HepG2 (cell line): Measurements from ENCODE around the gene OR51E1. TPM values are rescaled to one million over a fixed set of nuclear protein-coding genes. Genes with fewer than 3 reads are reported as not detected.

Experiments
- ATAC-seq: fragments of 200-7000 bp; cut with Tn5 transposase; 3 replicates; pipeline ENCODE4 v1.9.1; 2020; ENCODE audit warnings: mild to moderate bottlenecking, moderate library complexity
- BruUV-seq: library from RNA; stranded (reverse); fragments of 400-500 nt; replicated peaks from 2 replicates; lab custom pipeline; 2021; lab: Mats Ljungman, UMichigan
- CTCF ChIA-PET: fragments of 300-600 bp; formaldehyde crosslinking; extraction: SDS; loops from one replicate; lab custom pipeline; 2021; ENCODE audit warnings: low total read pairs, inconsistent platforms, low intra/inter-chr PET ratio; lab: Yijun Ruan, JAX
- POLR2A ChIA-PET: fragments of 350-600 bp; sonication (Branson Sonifier 250); formaldehyde crosslinking; loops from one replicate; lab custom pipeline; 2020; ENCODE audit warnings: antibody characterized with exemption, inconsistent platforms; lab: Yijun Ruan, JAX
- DNase-seq: peaks from one replicate; pipeline ENCODE4 v3.0.0-alpha.2; 2015; ENCODE audit warnings: low spot score
- FAIRE-seq: peaks from 3 replicates; lab custom pipeline; 2011; peaks lifted over from hg19 to GRCh38; lab: Jason Lieb, UNC
- H2AFZ ChIP-seq: one replicate; pipeline ENCODE4 v1.6.1; 2011; ENCODE audit warnings: low read length, inconsistent platforms
- H3K27ac ChIP-seq: fragments of 300-600 bp; 3 replicates; pipeline ENCODE4 v1.8.0; 2011; ENCODE audit warnings: mixed run types, mild to moderate bottlenecking, mixed read lengths, low read length, inconsistent platforms; ENCODE audit not compliant: insufficient read depth; ENCODE audit errors: extremely low read length
- H3K27me3 ChIP-seq, 2 experiments: fragments of 200-600 bp in 1 of 2; 2 replicates in 1 of 2; 3 replicates in 1 of 2; pipeline versions ENCODE4 v1.6.0 to v1.8.0; 2011; ENCODE audit warnings: low read length in 2 of 2, mild to moderate bottlenecking in 2 of 2, moderate library complexity in 2 of 2, inconsistent platforms in 1 of 2; ENCODE audit not compliant: insufficient read depth in 2 of 2, control insufficient read depth in 1 of 2
- H3K36me3 ChIP-seq, 2 experiments: fragments of 200-600 bp in 1 of 2; replicated peaks in 1 of 2; 2 replicates in 1 of 2; 3 replicates in 1 of 2; pipeline versions ENCODE4 v1.5.1 to v1.8.0; 2011; ENCODE audit warnings: low read length in 2 of 2, inconsistent platforms in 1 of 2; ENCODE audit not compliant: insufficient read depth in 2 of 2, control insufficient read depth in 1 of 2
- H3K4me1 ChIP-seq: 2 replicates; pipeline ENCODE4 v1.5.1; 2012; ENCODE audit warnings: low read length, inconsistent platforms; ENCODE audit not compliant: insufficient read depth
- H3K4me2 ChIP-seq: 2 replicates; pipeline ENCODE4 v1.6.0; 2011; ENCODE audit warnings: low read depth, low read length, inconsistent platforms
- H3K4me3 ChIP-seq, 3 experiments: fragments of 200-600 bp in 1 of 3; sonication (generic), shearing (Covaris generic) in 1 of 3; replicated peaks in 1 of 3; 2 replicates each; pipeline ENCODE4 v1.5.1; 2011 to 2016; ENCODE audit warnings: low read length in 3 of 3, inconsistent platforms in 2 of 3, low read depth in 2 of 3, mild to moderate bottlenecking in 2 of 3, control low read depth in 1 of 3, mixed read lengths in 1 of 3; ENCODE audit not compliant: insufficient read depth in 1 of 3
- H3K79me2 ChIP-seq: one replicate; pipeline ENCODE4 v1.6.1; 2011; ENCODE audit warnings: low read length, inconsistent platforms; ENCODE audit not compliant: insufficient read depth
- H3K9ac ChIP-seq: 2 replicates; pipeline ENCODE4 v1.6.0; 2011; ENCODE audit warnings: mild to moderate bottlenecking, low read depth, low read length, inconsistent platforms; ENCODE audit not compliant: insufficient read depth
- H3K9me3 ChIP-seq: 2 replicates; pipeline ENCODE4 v1.5.1; 2012; ENCODE audit warnings: mild to moderate bottlenecking, low read length
- H4K20me1 ChIP-seq: 2 replicates; pipeline ENCODE4 v1.6.0; 2011; ENCODE audit warnings: inconsistent platforms, mild to moderate bottlenecking, low read length, moderate library complexity; ENCODE audit not compliant: insufficient read depth
- ATAD3A ChIP-seq: sonication (generic); formaldehyde crosslinking; IDR thresholded peaks from 2 replicates; pipeline ENCODE4 v1.4.0; 2020; ENCODE audit warnings: missing genetic modification reagents
- CBX1 ChIP-seq: IDR thresholded peaks from one replicate; pipeline ENCODE4 v1.6.1; 2016; ENCODE audit warnings: antibody characterized with exemption, low read depth
- CREM ChIP-seq, 2 experiments: sonication (generic) in 1 of 2; formaldehyde crosslinking in 1 of 2; IDR thresholded peaks; 2 replicates each; pipeline versions ENCODE4 v1.4.0 to v1.6.1; 2016 to 2020; ENCODE audit warnings: antibody characterized with exemption in 1 of 2, mild to moderate bottlenecking in 1 of 2, missing genetic modification reagents in 1 of 2
- JUN ChIP-seq: sonication (generic); formaldehyde crosslinking; IDR thresholded peaks from 2 replicates; pipeline ENCODE4 v1.4.0; 2020; ENCODE audit warnings: mild to moderate bottlenecking, missing genetic modification reagents
- KLF6 ChIP-seq: IDR thresholded peaks from 2 replicates; pipeline ENCODE4 v1.8.0; 2016; ENCODE audit warnings: missing biosample characterization, missing genetic modification reagents
- MATR3 ChIP-seq: sonication (generic); formaldehyde crosslinking; IDR thresholded peaks from 2 replicates; pipeline ENCODE4 v1.4.0; 2020; ENCODE audit warnings: missing genetic modification reagents
- RELA ChIP-seq: sonication (generic); formaldehyde crosslinking; IDR thresholded peaks from 2 replicates; pipeline ENCODE4 v1.4.0; 2020; ENCODE audit warnings: missing genetic modification reagents
- SETDB1 ChIP-seq: sonication (generic); formaldehyde crosslinking; IDR thresholded peaks from 2 replicates; pipeline ENCODE4 v1.5.1; 2020; ENCODE audit warnings: missing genetic modification reagents, mild to moderate bottlenecking, borderline replicate concordance
- ZBTB20 ChIP-seq: sonication (generic); formaldehyde crosslinking; IDR thresholded peaks from 2 replicates; pipeline ENCODE4 v1.8.1; 2023; ENCODE audit warnings: missing genetic modification reagents, low read depth, mild to moderate bottlenecking, borderline replicate concordance
- ZNF235 ChIP-seq: sonication (generic); formaldehyde crosslinking; IDR thresholded peaks from 2 replicates; pipeline ENCODE4 v1.8.1; 2023; ENCODE audit warnings: mild to moderate bottlenecking, missing genetic modification reagents, borderline replicate concordance
- ZNF724P ChIP-seq: sonication (generic); formaldehyde crosslinking; IDR thresholded peaks from 2 replicates; pipeline ENCODE4 v1.8.0; 2022; ENCODE audit warnings: missing genetic modification reagents, borderline replicate concordance
- WGBS: methylation state at CpG from one replicate; pipeline ENCODE4 v1.1.6; 2017; ENCODE audit warnings: low lambda C conversion rate; 5-methylcytosine and 5-hydroxymethylcytosine counted together
- in situ Hi-C: cut with HindIII; loops from 2 replicates; pipeline ENCODE4 v1.10.0; 2017; ENCODE audit warnings: low pct_unique_long_range_greater_than_20kb; ENCODE audit not compliant: extremely low pct_ligation_motif_present
- intact Hi-C: fragments of 100-400 bp; cut with micrococcal nuclease; formaldehyde crosslinking; loops from one replicate; pipeline ENCODE4 v1.10.0; 2022; ENCODE audit not compliant: unreplicated experiment
- polyA plus RNA-seq, 8 experiments: library from polyadenylated mRNA; depleted of rRNA in 3 of 8; stranded (reverse) in 7 of 8; unstranded in 1 of 8; fragments of >200 nt; fragmentation: Illumina TruSeq in 4 of 8; extraction: Trizol in 4 of 8; gene quantifications; 2 replicates each; pipeline versions ENCODE4 v1.2.1 to v1.2.3, GENCODE V29; 2011 to 2016; ENCODE audit warnings: low read depth in 4 of 8, missing spikeins in 1 of 8, mixed read lengths in 1 of 8; ENCODE audit not compliant: insufficient read depth in 1 of 8
- total RNA-seq, 5 experiments: library from RNA; depleted of rRNA; stranded (reverse); fragments of >200 nt; fragmentation: Illumina TruSeq; extraction: Trizol; gene quantifications; 2 replicates each; pipeline ENCODE4 v1.2.3, GENCODE V29; 2016; ENCODE audit warnings: low read depth in 1 of 5
- TF ChIP-seq, protein P1 (sequence below): sonication (generic); formaldehyde crosslinking; IDR thresholded peaks from 2 replicates; pipeline ENCODE4 v1.5.0; 2020; ENCODE audit warnings: missing genetic modification reagents
- TF ChIP-seq, protein P2 (sequence below): IDR thresholded peaks from 2 replicates; pipeline ENCODE4 v1.6.1; 2016; ENCODE audit warnings: low read depth, borderline replicate concordance
- TF ChIP-seq, protein P3 (sequence below): sonication (generic); formaldehyde crosslinking; IDR thresholded peaks from 2 replicates; pipeline ENCODE4 v1.4.0; 2020; ENCODE audit warnings: missing genetic modification reagents
- TF ChIP-seq, protein P4 (sequence below): sonication (generic); formaldehyde crosslinking; IDR thresholded peaks from 2 replicates; pipeline ENCODE4 v1.4.0; 2020; ENCODE audit warnings: mild to moderate bottlenecking, missing genetic modification reagents
- TF ChIP-seq, protein P5 (sequence below): IDR thresholded peaks from 2 replicates; pipeline ENCODE4 v1.6.1; 2016; ENCODE audit warnings: missing genetic modification reagents, missing compliant biosample characterization
- TF ChIP-seq, protein P6 (sequence below): sonication (generic); formaldehyde crosslinking; IDR thresholded peaks from 2 replicates; pipeline ENCODE4 v1.4.0; 2020; ENCODE audit warnings: missing genetic modification reagents

The OR51E1 gene
- total and polyA plus RNA-seq, 2 of the 13 experiments (the other 11 are each of a cell fraction or from before 2014, with no cell fraction given), result not detected

DNA sequence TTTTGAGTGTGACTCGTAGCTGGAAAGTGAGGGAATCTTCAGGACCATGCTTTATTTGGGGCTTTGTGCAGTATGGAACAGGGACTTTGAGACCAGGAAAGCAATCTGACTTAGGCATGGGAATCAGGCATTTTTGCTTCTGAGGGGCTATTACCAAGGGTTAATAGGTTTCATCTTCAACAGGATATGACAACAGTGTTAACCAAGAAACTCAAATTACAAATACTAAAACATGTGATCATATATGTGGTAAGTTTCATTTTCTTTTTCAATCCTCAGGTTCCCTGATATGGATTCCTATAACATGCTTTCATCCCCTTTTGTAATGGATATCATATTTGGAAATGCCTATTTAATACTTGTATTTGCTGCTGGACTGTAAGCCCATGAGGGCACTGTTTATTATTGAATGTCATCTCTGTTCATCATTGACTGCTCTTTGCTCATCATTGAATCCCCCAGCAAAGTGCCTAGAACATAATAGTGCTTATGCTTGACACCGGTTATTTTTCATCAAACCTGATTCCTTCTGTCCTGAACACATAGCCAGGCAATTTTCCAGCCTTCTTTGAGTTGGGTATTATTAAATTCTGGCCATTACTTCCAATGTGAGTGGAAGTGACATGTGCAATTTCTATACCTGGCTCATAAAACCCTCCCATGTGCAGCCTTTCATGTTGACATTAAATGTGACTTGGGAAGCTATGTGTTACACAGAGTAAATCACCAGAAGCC, 11.0 kb downstream of the OR51E1 start:
- intact Hi-C loops (no loop called here), in situ Hi-C loops (no loop called here)
- ChIA-PET CTCF (no interaction called here), POLR2A (no interaction called here)
- Histone ChIP-seq H3K4me2 (no peak overlapping the region), H3K9me3 (no peaks in the 10 kb centered on the region), H2AFZ (no peak overlapping the region), H3K36me3 (no peaks in the 10 kb centered on the region), H3K79me2 (no peaks in the 10 kb centered on the region), H3K9ac (no peak overlapping the region), H4K20me1 (no peaks in the 10 kb centered on the region), H3K4me1 (no peaks in the 10 kb centered on the region), H3K27ac (no peak overlapping the region), H3K27me3 (no peaks in the 10 kb centered on the region; a peak in 1 of 5 replicates), H3K4me3 (no peak overlapping the region)
- WGBS, result 0% methylated on average over 2 of the region's 2 CpGs
- no peak for DNase-seq
- ATAC-seq, result no peak
- no TSS peak for BruUV-seq
- TF ChIP-seq MATR3 (CRISPR knock-in tag) (no peak), CBX1 (no peak), ZNF724P (CRISPR knock-in tag) (no peak), CREM (IDR thresholded peaks at IDR 0.05) (no peak), CREM (CRISPR knock-in tag; IDR thresholded peaks at IDR 0.05) (no peak), ZNF235 (CRISPR knock-in tag) (no peak), ZBTB20 (CRISPR knock-in tag) (no peak), SETDB1 (CRISPR knock-in tag) (no peak), ATAD3A (CRISPR knock-in tag) (no peak), KLF6 (no peak), RELA (CRISPR knock-in tag) (no peak), JUN (CRISPR knock-in tag) (no peak)
- TF ChIP-seq, protein P1, sequence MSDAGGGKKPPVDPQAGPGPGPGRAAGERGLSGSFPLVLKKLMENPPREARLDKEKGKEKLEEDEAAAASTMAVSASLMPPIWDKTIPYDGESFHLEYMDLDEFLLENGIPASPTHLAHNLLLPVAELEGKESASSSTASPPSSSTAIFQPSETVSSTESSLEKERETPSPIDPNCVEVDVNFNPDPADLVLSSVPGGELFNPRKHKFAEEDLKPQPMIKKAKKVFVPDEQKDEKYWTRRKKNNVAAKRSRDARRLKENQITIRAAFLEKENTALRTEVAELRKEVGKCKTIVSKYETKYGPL (CRISPR knock-in tag), result no peak
- TF ChIP-seq, protein P2, sequence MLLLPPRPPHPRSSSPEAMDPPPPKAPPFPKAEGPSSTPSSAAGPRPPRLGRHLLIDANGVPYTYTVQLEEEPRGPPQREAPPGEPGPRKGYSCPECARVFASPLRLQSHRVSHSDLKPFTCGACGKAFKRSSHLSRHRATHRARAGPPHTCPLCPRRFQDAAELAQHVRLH, result no peak
- TF ChIP-seq, protein P3, sequence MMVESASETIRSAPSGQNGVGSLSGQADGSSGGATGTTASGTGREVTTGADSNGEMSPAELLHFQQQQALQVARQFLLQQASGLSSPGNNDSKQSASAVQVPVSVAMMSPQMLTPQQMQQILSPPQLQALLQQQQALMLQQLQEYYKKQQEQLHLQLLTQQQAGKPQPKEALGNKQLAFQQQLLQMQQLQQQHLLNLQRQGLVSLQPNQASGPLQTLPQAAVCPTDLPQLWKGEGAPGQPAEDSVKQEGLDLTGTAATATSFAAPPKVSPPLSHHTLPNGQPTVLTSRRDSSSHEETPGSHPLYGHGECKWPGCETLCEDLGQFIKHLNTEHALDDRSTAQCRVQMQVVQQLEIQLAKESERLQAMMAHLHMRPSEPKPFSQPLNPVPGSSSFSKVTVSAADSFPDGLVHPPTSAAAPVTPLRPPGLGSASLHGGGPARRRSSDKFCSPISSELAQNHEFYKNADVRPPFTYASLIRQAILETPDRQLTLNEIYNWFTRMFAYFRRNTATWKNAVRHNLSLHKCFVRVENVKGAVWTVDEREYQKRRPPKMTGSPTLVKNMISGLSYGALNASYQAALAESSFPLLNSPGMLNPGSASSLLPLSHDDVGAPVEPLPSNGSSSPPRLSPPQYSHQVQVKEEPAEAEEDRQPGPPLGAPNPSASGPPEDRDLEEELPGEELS (CRISPR knock-in tag), result no peak
- TF ChIP-seq, protein P4, sequence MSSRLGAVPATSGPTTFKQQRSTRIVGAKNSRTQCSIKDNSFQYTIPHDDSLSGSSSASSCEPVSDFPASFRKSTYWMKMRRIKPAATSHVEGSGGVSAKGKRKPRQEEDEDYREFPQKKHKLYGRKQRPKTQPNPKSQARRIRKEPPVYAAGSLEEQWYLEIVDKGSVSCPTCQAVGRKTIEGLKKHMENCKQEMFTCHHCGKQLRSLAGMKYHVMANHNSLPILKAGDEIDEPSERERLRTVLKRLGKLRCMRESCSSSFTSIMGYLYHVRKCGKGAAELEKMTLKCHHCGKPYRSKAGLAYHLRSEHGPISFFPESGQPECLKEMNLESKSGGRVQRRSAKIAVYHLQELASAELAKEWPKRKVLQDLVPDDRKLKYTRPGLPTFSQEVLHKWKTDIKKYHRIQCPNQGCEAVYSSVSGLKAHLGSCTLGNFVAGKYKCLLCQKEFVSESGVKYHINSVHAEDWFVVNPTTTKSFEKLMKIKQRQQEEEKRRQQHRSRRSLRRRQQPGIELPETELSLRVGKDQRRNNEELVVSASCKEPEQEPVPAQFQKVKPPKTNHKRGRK (CRISPR knock-in tag), result no peak
- TF ChIP-seq, protein P5, sequence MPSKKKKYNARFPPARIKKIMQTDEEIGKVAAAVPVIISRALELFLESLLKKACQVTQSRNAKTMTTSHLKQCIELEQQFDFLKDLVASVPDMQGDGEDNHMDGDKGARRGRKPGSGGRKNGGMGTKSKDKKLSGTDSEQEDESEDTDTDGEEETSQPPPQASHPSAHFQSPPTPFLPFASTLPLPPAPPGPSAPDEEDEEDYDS (CRISPR knock-in tag), result no peak
- TF ChIP-seq, protein P6, sequence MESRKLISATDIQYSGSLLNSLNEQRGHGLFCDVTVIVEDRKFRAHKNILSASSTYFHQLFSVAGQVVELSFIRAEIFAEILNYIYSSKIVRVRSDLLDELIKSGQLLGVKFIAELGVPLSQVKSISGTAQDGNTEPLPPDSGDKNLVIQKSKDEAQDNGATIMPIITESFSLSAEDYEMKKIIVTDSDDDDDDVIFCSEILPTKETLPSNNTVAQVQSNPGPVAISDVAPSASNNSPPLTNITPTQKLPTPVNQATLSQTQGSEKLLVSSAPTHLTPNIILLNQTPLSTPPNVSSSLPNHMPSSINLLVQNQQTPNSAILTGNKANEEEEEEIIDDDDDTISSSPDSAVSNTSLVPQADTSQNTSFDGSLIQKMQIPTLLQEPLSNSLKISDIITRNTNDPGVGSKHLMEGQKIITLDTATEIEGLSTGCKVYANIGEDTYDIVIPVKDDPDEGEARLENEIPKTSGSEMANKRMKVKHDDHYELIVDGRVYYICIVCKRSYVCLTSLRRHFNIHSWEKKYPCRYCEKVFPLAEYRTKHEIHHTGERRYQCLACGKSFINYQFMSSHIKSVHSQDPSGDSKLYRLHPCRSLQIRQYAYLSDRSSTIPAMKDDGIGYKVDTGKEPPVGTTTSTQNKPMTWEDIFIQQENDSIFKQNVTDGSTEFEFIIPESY (CRISPR knock-in tag), result no peak
- FAIRE-seq, result no peak
